Omental fat pad (tissue), 4 donors: ENCODE data around the gene CLPSL1. TPM values are rescaled to one million over a fixed set of nuclear protein-coding genes. Genes with fewer than 3 reads are reported as not detected.

ENCODE experiments used
- ATAC-seq: fragments of 150-250 bp; one replicate; pipeline ENCODE4 v1.9.1; 2016; ENCODE audit warnings: mild to moderate bottlenecking, moderate library complexity; ENCODE audit not compliant: low FRiP score
- DNase-seq: peaks from one replicate; pipeline ENCODE4 v3.0.0-alpha.2; 2019; ENCODE audit warnings: low spot score
- CTCF ChIP-seq, 3 donors: fragments of 450-650 bp; IDR thresholded peaks; one replicate each; pipeline ENCODE4 v1.5.1; 2016 to 2017; ENCODE audit warnings: antibody characterized with exemption in 3 of 3, mild to moderate bottlenecking in 3 of 3, moderate library complexity in 2 of 3
- total RNA-seq, 4 donors: library from RNA; depleted of rRNA; stranded (reverse); fragments of >200 nt; gene quantifications; one replicate each; pipeline ENCODE4 v1.1.0, GENCODE V29; 2016

Gene CLPSL1
- total RNA-seq, 4 donors from 2014 or later = not detected

- TF ChIP-seq CTCF (IDR thresholded peaks at IDR 0.05) = no peak
- ATAC-seq = no peak
- no peak for DNase-seq
Observed at GRCh38 chr6:35829306-35829705, 48.5 kb downstream of the CLPSL1 start.

DNA sequence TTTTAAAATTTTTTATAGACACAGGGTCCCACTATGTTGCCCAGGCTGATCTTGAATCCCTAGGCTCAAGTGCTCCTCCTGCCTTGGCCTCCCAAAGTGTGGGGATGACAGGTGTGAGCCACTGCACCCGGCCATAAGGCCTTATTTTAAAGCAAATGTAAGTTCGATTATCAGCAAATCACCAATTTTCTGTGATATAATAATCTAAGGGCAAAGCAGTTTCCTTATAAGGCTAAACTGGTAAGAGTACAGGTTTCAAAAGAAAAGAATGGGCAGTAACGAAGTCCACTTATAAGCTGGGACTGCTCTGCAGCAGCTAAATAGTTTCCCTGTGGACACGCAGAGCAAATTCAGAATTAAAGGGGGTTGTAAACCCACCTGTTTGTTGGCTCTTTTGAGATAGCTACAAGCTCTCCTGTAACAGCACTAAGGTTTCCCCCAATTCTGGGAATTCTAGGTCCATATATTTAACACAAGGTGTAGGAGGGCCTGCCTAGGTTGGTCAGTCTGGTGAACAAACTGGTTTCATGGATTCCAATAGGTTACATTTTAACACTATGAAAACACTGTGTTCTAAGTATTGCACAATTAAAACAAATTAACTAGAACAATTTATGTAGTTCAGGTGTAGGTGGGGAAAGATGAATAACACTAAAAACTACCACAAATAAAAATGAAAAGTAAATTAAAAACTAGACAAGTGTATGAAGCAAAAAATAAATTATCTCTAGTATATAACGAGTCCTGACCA lies 50.6 kb downstream of the CLPSL1 start:
- DNase-seq = no peak
- TF ChIP-seq CTCF (IDR thresholded peaks at IDR 0.05) = no peak
- ATAC-seq = no peak

- no peak for ATAC-seq
- no peak for TF ChIP-seq CTCF (IDR thresholded peaks at IDR 0.05)
- no peak for DNase-seq
Observed at GRCh38 chr6:35833536-35833935, 52.7 kb downstream of the CLPSL1 start.

Other genes starting within 250 kb of the CLPSL1 start
- 100 to 1,000 TPM; 257 to 722 (median 366) TPM for gene FKBP5, start 92.1 kb upstream of the CLPSL1 start, total RNA-seq
- gene ARMC12, start 44.0 kb upstream of the CLPSL1 start, total RNA-seq = 1 to 10 TPM in 2 of 4 donors, under 1 TPM in 1, not detected in 1; 0.69 to 3.2 (median 1.2) TPM
- gene CLPSL2, start 4.4 kb upstream of the CLPSL1 start, total RNA-seq = not detected
- not detected for gene CLPS, start 16.3 kb downstream of the CLPSL1 start, total RNA-seq
- gene LHFPL5, start 24.3 kb downstream of the CLPSL1 start, total RNA-seq = not detected
- gene SRPK1, start 140.1 kb downstream of the CLPSL1 start, total RNA-seq = 10 to 100 TPM; 31.1 to 66.4 (median 48.6) TPM
- 1 to 10 TPM in 1 of 4 donors, under 1 TPM in 3; 0.12 to 3.3 (median 0.54) TPM for gene SLC26A8, start 243.6 kb downstream of the CLPSL1 start, total RNA-seq
- gene MAPK14, start 246.8 kb downstream of the CLPSL1 start, total RNA-seq = 100 to 1,000 TPM in 3 of 4 donors, 10 to 100 TPM in 1; 91.9 to 133 (median 117) TPM